Measurements from ENCODE around the gene TMEM175. TPM values are rescaled to one million over a fixed set of nuclear protein-coding genes. Genes with fewer than 3 reads are reported as not detected.
"Not testable (repeated sequence)": the region's sequence is repeated elsewhere in the genome, so short reads cannot be mapped to it uniquely, and the experiment has no call there.

TMEM175 gene
- total and polyA plus RNA-seq, 4 donors = 23.7 to 43.7 (median 27.4) TPM

- Histone ChIP-seq H3K36me3 (ENCODE audit: control insufficient read depth in 4 of 4, insufficient read depth in 4 of 4, low read length in 4 of 4) (no peaks in the 10 kb centered on the region), H3K27me3 (ENCODE audit: control insufficient read depth in 3 of 3, insufficient read depth in 3 of 3, low read length in 2 of 3) (peaks cover 9 to 51% (median 25%) of the 10 kb centered on the region in 3 donors), H3K27ac (ENCODE audit: low read depth in 1 of 2, low read length in 1 of 2) (no peak overlapping the region), H3K4me1 (ENCODE audit: control insufficient read depth in 5 of 5, insufficient read depth in 5 of 5, low read length in 5 of 5) (peaks cover 0 to 12% (median 2%) of the 10 kb centered on the region in 5 donors), H3K9me3 (ENCODE audit: control insufficient read depth in 4 of 4, insufficient read depth in 3 of 4, low read length in 3 of 4) (peaks cover 0 to 11% (median 0%) of the 10 kb centered on the region in 4 donors), H3K9ac (ENCODE audit: insufficient read depth in 1 of 2, low read length in 2 of 2) (no peak overlapping the region), H3K4me3 (no peak overlapping the region)
- no peak for DNase-seq
- TF ChIP-seq CTCF (IDR thresholded peaks at IDR 0.05; ENCODE audit: control extremely low read depth, extremely low read depth) = no peak
- no peak for ATAC-seq (ENCODE audit: insufficient read depth, low FRiP score)
- WGBS, 2 donors = 2 to 5% methylated on average over 36 to 68 of the region's 68 CpGs
Observed at GRCh38 chr4:997375-998071, 65.3 kb downstream of the TMEM175 start.

- Histone ChIP-seq H3K36me3 (ENCODE audit: control insufficient read depth in 4 of 4, insufficient read depth in 4 of 4, low read length in 4 of 4) (no peaks in the 10 kb centered on the region), H3K27me3 (ENCODE audit: control insufficient read depth in 3 of 3, insufficient read depth in 3 of 3, low read length in 2 of 3) (peaks cover 9 to 51% (median 25%) of the 10 kb centered on the region in 3 donors), H3K9ac (ENCODE audit: insufficient read depth in 1 of 2, low read length in 2 of 2) (no peak overlapping the region), H3K4me1 (ENCODE audit: control insufficient read depth in 5 of 5, insufficient read depth in 5 of 5, low read length in 5 of 5) (peaks cover 0 to 16% (median 3%) of the 10 kb centered on the region in 5 donors), H3K9me3 (ENCODE audit: control insufficient read depth in 4 of 4, insufficient read depth in 3 of 4, low read length in 3 of 4) (peaks cover 0 to 11% (median 0%) of the 10 kb centered on the region in 4 donors), H3K27ac (ENCODE audit: low read depth in 1 of 2, low read length in 1 of 2) (no peak overlapping the region), H3K4me3 (no peak overlapping the region)
- 43 to 56% methylated on average over 12 of the region's 12 CpGs for WGBS, 2 donors
- no peak for TF ChIP-seq CTCF (IDR thresholded peaks at IDR 0.05; ENCODE audit: control extremely low read depth, extremely low read depth)
- no peak for DNase-seq
- no peak for ATAC-seq (ENCODE audit: insufficient read depth, low FRiP score)
Observed at GRCh38 chr4:998096-998691, 65.9 kb downstream of the TMEM175 start.

- DNase-seq = not testable (repeated sequence)
- WGBS, 2 donors = 56 to 61% methylated on average over 16 to 21 of the region's 21 CpGs
Observed at GRCh38 chr4:999240-999863, 67.1 kb downstream of the TMEM175 start.

GRCh38 chr4:999882-1000425 is 67.7 kb downstream of the TMEM175 start:
- no peak for DNase-seq

More at GRCh38 chr4:999240-999863, 67.1 kb downstream of the TMEM175 start:
- peaks cover 0 to 11% (median 0%) of the 10 kb centered on the region in 4 donors for H3K9me3 ChIP-seq (ENCODE audit: control insufficient read depth in 4 of 4, insufficient read depth in 3 of 4, low read length in 3 of 4)
- peaks cover 0 to 20% (median 3%) of the 10 kb centered on the region in 5 donors for H3K4me1 ChIP-seq (ENCODE audit: control insufficient read depth in 5 of 5, insufficient read depth in 5 of 5, low read length in 5 of 5)
- not testable (repeated sequence) for H3K9ac ChIP-seq (ENCODE audit: insufficient read depth in 1 of 2, low read length in 2 of 2); H3K36me3 ChIP-seq (ENCODE audit: control insufficient read depth in 4 of 4, insufficient read depth in 4 of 4, low read length in 4 of 4); ATAC-seq (ENCODE audit: insufficient read depth, low FRiP score); H3K4me3 ChIP-seq; H3K27ac ChIP-seq (ENCODE audit: low read depth in 1 of 2, low read length in 1 of 2)
- H3K27me3 ChIP-seq (ENCODE audit: control insufficient read depth in 3 of 3, insufficient read depth in 3 of 3, low read length in 2 of 3) = peaks cover 14 to 60% (median 33%) of the 10 kb centered on the region in 3 donors

More at GRCh38 chr4:999882-1000425, 67.7 kb downstream of the TMEM175 start:
- peaks cover 0 to 20% (median 3%) of the 10 kb centered on the region in 5 donors for H3K4me1 ChIP-seq (ENCODE audit: control insufficient read depth in 5 of 5, insufficient read depth in 5 of 5, low read length in 5 of 5)
- no peak overlapping the region for H3K4me3 ChIP-seq
- no peak for ATAC-seq (ENCODE audit: insufficient read depth, low FRiP score)
- H3K27ac ChIP-seq (ENCODE audit: low read depth in 1 of 2, low read length in 1 of 2) = no peak overlapping the region
- 55 to 67% methylated on average over 18 of the region's 18 CpGs for WGBS, 2 donors
- no peak for TF ChIP-seq CTCF (IDR thresholded peaks at IDR 0.05; ENCODE audit: control extremely low read depth, extremely low read depth)
- no peaks in the 10 kb centered on the region for H3K36me3 ChIP-seq (ENCODE audit: control insufficient read depth in 4 of 4, insufficient read depth in 4 of 4, low read length in 4 of 4)
- H3K27me3 ChIP-seq (ENCODE audit: control insufficient read depth in 3 of 3, insufficient read depth in 3 of 3, low read length in 2 of 3) = peaks cover 14 to 65% (median 33%) of the 10 kb centered on the region in 3 donors
- H3K9ac ChIP-seq (ENCODE audit: insufficient read depth in 1 of 2, low read length in 2 of 2) = no peak overlapping the region
- H3K9me3 ChIP-seq (ENCODE audit: control insufficient read depth in 4 of 4, insufficient read depth in 3 of 4, low read length in 3 of 4) = peaks cover 0 to 11% (median 0%) of the 10 kb centered on the region in 4 donors
